Bronchial epithelial cell (primary cell): Measurements from ENCODE around the gene OARD1. TPM values are rescaled to one million over a fixed set of nuclear protein-coding genes. Genes with fewer than 3 reads are reported as not detected.
A peak's percentile ranks its signal among the peaks of the same experiment; 100 is the strongest.

ENCODE experiments used
- DNase-seq: peaks from one replicate; pipeline ENCODE4 v3.0.0-alpha.2; 2010; ENCODE audit warnings: low read depth
- FAIRE-seq: peaks from 2 replicates; lab custom pipeline; 2011; peaks lifted over from hg19 to GRCh38; lab: Jason Lieb, UNC
- H3K27me3 ChIP-seq: 2 replicates; pipeline ENCODE4 v1.5.1; 2011; ENCODE audit warnings: low read length; ENCODE audit not compliant: control insufficient read depth, insufficient read depth
- H3K36me3 ChIP-seq: 2 replicates; pipeline ENCODE4 v1.5.1; 2011; ENCODE audit warnings: low read length; ENCODE audit not compliant: control insufficient read depth, insufficient read depth
- H3K4me3 ChIP-seq: 2 replicates; pipeline ENCODE4 v1.5.1; 2011; ENCODE audit warnings: mild to moderate bottlenecking, low read depth, low read length, control low read depth
- total RNA-seq: library from RNA; depleted of rRNA; stranded (reverse); fragments of >200 nt; gene quantifications from 2 replicates; pipeline ENCODE4 v1.2.1, GENCODE V29; 2014
- TF ChIP-seq, protein P1 (sequence below): IDR thresholded peaks from 2 replicates; pipeline ENCODE4 v1.5.1; 2011; ENCODE audit warnings: mild to moderate bottlenecking, moderate library complexity, low read length, control low read depth, inconsistent platforms; ENCODE audit not compliant: insufficient read depth, severe bottlenecking

OARD1 gene
- total RNA-seq, 1 donor from 2014 or later = 19.5 TPM

DNA sequence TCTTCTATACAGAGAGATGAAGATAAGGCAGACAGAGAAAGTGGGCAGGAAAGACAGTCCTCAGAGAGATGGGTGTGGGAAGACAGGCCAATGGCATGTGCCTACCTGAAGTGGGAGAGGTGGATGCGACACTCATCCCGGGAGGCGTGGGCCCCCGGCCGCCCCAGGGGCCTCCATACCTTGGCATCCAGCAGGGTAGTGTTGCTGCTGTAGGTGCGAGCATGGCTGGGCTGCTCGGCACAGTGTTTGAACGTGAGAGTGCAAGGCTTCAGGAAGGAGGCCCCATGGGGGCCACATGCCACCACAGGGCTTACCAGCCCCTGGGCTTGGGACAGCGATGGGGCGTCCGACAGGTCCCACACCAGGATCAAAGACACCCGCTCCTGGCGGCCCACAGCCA lies 38.4 kb downstream of the OARD1 start:
- Histone ChIP-seq H3K4me3 (no peak overlapping the region), H3K27me3 (no peaks in the 10 kb centered on the region), H3K36me3 (no peaks in the 10 kb centered on the region)
- DNase-seq (no peak), FAIRE-seq (no peak)
- TF ChIP-seq, protein P1, sequence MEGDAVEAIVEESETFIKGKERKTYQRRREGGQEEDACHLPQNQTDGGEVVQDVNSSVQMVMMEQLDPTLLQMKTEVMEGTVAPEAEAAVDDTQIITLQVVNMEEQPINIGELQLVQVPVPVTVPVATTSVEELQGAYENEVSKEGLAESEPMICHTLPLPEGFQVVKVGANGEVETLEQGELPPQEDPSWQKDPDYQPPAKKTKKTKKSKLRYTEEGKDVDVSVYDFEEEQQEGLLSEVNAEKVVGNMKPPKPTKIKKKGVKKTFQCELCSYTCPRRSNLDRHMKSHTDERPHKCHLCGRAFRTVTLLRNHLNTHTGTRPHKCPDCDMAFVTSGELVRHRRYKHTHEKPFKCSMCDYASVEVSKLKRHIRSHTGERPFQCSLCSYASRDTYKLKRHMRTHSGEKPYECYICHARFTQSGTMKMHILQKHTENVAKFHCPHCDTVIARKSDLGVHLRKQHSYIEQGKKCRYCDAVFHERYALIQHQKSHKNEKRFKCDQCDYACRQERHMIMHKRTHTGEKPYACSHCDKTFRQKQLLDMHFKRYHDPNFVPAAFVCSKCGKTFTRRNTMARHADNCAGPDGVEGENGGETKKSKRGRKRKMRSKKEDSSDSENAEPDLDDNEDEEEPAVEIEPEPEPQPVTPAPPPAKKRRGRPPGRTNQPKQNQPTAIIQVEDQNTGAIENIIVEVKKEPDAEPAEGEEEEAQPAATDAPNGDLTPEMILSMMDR = no peak

DNA sequence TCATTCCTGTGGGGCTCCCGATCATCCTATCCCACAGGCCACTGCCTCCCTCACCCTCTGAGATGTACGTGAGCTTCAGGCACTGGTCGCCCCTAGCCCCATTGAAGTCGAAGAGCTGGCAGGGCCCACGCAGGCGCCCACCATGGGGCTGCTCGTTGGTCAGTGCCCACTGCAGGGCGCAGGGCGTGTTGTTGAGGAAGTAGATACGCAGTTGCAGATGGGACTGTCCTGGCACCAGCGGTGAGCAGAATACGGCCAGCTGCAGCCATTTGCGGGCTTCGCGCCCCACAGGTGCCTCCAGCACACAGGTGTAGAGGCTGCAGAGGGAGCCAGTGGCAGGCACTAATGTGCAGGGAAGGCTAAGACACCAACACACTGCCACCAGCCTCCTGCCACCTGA lies 39.3 kb downstream of the OARD1 start:
- DNase-seq = no peak
- H3K36me3 ChIP-seq = no peaks in the 10 kb centered on the region
- FAIRE-seq = no peak
- TF ChIP-seq, protein P1 = no peak
- no peaks in the 10 kb centered on the region for H3K27me3 ChIP-seq
- no peak overlapping the region for H3K4me3 ChIP-seq

DNA sequence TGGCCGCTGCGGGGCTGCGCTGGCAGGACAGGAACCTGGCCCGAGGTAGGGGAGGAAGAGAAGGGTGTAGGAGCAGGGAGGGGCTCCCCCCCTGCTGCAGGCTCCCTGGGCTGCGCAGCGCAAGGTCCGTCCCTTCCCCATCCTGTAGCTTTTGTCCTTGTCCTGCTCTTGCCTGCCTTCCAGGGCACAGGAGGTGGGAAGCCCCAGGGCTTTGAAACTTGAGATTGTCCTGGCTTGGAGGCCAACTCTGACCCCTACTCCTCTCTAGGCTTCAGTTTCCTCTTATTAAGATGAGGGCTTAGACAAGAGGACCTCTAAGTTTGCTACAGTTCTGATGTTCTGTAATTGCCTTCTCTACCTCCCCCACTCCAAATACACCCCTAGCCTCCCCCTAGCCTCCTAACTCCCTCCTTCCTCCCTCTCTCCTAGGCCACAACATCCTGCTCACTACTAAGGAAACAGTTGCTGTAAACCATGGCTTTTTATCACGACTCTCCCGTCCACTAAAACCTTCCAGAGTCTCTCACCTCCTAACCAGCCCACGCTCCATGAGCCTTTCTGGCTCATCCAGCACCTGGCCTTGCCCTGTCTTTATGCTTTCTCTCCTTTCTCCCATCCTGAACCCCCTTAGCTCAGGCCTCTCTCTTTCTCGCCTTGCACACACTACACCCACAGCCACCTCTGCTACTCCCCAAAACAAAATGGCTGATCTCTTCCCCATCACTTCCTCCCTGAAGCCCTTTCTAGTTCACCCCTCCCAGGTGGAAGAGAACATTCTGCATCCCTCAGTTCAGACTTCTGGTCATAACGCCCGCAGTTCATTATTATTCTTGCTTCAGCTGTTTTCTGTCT lies 43.4 kb downstream of the OARD1 start:
- no peaks in the 10 kb centered on the region for H3K36me3 ChIP-seq
- H3K4me3 ChIP-seq = peak overlapping the region; percentile 47
- H3K27me3 ChIP-seq = no peaks in the 10 kb centered on the region
- no peak for FAIRE-seq
- peak; percentile 4 for DNase-seq
- TF ChIP-seq, protein P1 = no peak

DNA sequence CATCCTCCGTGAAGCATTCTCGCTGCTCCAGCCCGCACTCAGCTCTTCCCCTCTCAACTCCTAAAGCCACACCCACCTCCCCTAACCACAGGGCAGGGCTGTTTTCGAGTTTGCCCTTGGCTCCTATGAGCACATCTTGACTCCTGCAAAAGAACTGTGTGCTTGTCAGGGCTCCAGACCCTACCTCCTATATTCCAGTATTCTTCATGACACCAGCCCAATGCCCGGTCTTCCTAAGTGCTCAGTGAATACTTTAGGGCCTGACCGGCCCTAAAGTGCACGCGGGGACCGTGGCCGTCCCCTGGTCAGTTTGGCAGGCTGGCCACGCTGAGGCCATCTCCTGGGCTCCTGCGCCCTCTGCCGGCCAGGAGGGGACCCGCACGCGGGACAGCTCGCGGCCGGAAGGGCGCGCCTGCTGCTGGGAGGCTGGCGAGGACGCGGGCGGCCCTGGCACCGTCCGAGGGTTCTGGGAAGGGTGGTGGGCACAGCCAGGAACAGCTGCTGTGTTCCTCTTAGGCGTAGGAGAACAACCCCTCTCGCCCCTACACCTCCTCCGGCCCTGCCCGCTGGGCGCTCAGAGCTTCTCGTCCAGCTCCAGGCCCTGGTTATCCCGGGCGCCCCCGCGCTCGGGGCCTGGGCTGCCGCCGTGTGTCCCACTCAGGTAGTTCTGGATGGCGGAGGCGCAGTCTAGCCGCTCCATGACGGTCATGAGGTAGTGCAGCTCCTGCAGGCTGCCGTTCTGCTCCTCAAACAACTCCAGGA lies 44.2 kb downstream of the OARD1 start:
- FAIRE-seq = no peak
- DNase-seq = peak; percentile 60
- Histone ChIP-seq H3K36me3 (no peaks in the 10 kb centered on the region), H3K27me3 (no peaks in the 10 kb centered on the region), H3K4me3 (peak overlapping the region; percentile 47)
- TF ChIP-seq, protein P1 = peak; percentile 97

DNA sequence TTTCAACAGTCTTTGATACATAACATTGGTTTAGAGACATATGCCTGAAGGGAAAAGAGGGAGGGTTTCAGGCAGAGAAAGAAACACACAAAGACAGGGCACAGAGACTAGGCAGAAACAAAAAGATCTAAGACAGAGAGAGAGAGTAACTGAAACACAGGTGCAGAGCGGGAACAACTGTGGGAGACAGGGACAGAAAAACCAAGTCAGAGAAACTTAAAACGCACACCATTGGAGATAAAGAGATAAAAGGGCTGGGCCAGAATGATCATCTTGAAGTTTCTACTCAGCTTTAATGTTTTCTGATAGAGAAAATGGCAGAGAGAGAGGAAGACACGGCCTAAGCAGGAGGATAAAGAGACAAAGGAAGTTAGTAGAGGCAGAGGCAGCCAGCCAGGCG lies 44.9 kb downstream of the OARD1 start:
- FAIRE-seq = no peak
- Histone ChIP-seq H3K27me3 (no peaks in the 10 kb centered on the region), H3K4me3 (peak overlapping the region; percentile 47), H3K36me3 (no peaks in the 10 kb centered on the region)
- DNase-seq = no peak
- TF ChIP-seq, protein P1 = no peak
